Activated B cell treated with CpG ODN at 0.5 μM for 24 hours (primary cell): ENCODE data around the gene RASSF3. TPM values are rescaled to one million over a fixed set of nuclear protein-coding genes. Genes with fewer than 3 reads are reported as not detected.
A peak's percentile ranks its signal among the peaks of the same experiment; 100 is the strongest.
"Not testable (repeated sequence)": the region's sequence is repeated elsewhere in the genome, so short reads cannot be mapped to it uniquely, and the experiment has no call there.

Experiments used
- ATAC-seq: fragments of 200-7000 bp; cut with Tn5 transposase; one replicate; pipeline ENCODE4 v1.10.0; 2021; ENCODE audit warnings: low read depth, mild to moderate bottlenecking, moderate library complexity
- CTCF ChIA-PET: fragments of 350-600 bp; sonication (Branson Sonifier 250); formaldehyde crosslinking; loops from one replicate; lab custom pipeline; 2021; ENCODE audit warnings: antibody characterized with exemption; lab: Charles Lee
- POLR2A ChIA-PET: fragments of 350-600 bp; sonication (Branson Sonifier 250); formaldehyde crosslinking; loops from one replicate; lab custom pipeline; 2021; ENCODE audit warnings: antibody characterized with exemption; lab: Charles Lee
- DNase-seq: peaks from one replicate; pipeline ENCODE4 v3.0.0; 2022
- H3K27ac Mint-ChIP-seq: one replicate; pipeline ENCODE4 v1.8.0; 2020; ENCODE audit warnings: mixed read lengths
- H3K27me3 Mint-ChIP-seq: one replicate; pipeline ENCODE4 v1.8.0; 2021; ENCODE audit warnings: mixed read lengths
- H3K36me3 Mint-ChIP-seq: one replicate; pipeline ENCODE4 v1.8.0; 2021; ENCODE audit warnings: low read depth, mixed read lengths
- H3K4me1 Mint-ChIP-seq: one replicate; pipeline ENCODE4 v1.8.0; 2021; ENCODE audit warnings: mixed read lengths
- H3K4me3 Mint-ChIP-seq: one replicate; pipeline ENCODE4 v1.8.0; 2020; ENCODE audit warnings: mild to moderate bottlenecking, mixed read lengths
- H3K9me3 Mint-ChIP-seq: one replicate; pipeline ENCODE4 v1.8.0; 2020; ENCODE audit warnings: mixed read lengths
- intact Hi-C: fragments of 100-400 bp; cut with micrococcal nuclease; formaldehyde crosslinking; loops from one replicate; pipeline ENCODE4 v1.15.1; 2024
- total RNA-seq: library from RNA; stranded (reverse); gene quantifications from 2 replicates; pipeline ENCODE4 v1.2.3, GENCODE V29; 2022
- TF ChIP-seq, protein P1 (sequence below): fragments of 200-600 bp; IDR thresholded peaks from one replicate; pipeline ENCODE4 v1.8.0; 2022; ENCODE audit warnings: antibody characterized with exemption, mild to moderate bottlenecking

Gene RASSF3
- total RNA-seq, 1 donor from 2014 or later, result 95.7 TPM

DNA sequence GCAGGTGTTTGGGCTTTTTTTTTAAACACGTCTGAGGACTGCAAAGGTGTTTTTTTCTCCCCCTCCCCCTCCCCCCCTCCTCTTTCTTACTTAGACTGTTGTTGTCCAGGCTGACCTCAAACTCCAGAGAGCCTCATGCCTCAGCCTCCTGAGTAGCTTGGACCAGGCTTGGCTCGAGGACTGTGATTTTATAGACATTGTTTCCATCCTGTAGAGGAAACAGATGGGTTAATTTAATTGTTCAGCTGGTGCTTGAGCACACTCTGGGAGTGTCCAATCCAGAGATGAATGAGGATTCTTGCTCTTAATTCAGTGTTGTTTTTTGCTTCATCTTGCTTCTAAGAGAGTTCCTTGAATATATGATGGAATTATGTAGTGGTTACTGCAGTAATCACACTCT, 42.1 kb downstream of the RASSF3 start:
- peaks cover 72% of the 10 kb centered on the region for H3K4me1 Mint-ChIP-seq
- ChIA-PET POLR2A (no interaction called here), CTCF (no interaction called here)
- no peak overlapping the region for H3K27ac Mint-ChIP-seq
- DNase-seq (no peak), ATAC-seq (no peak)
- peaks cover 34% of the 10 kb centered on the region for H3K36me3 Mint-ChIP-seq
- TF ChIP-seq, protein P1, sequence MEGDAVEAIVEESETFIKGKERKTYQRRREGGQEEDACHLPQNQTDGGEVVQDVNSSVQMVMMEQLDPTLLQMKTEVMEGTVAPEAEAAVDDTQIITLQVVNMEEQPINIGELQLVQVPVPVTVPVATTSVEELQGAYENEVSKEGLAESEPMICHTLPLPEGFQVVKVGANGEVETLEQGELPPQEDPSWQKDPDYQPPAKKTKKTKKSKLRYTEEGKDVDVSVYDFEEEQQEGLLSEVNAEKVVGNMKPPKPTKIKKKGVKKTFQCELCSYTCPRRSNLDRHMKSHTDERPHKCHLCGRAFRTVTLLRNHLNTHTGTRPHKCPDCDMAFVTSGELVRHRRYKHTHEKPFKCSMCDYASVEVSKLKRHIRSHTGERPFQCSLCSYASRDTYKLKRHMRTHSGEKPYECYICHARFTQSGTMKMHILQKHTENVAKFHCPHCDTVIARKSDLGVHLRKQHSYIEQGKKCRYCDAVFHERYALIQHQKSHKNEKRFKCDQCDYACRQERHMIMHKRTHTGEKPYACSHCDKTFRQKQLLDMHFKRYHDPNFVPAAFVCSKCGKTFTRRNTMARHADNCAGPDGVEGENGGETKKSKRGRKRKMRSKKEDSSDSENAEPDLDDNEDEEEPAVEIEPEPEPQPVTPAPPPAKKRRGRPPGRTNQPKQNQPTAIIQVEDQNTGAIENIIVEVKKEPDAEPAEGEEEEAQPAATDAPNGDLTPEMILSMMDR, result no peak
- H3K4me3 Mint-ChIP-seq, result no peak overlapping the region
- no peaks in the 10 kb centered on the region for H3K27me3 Mint-ChIP-seq
- H3K9me3 Mint-ChIP-seq, result no peaks in the 10 kb centered on the region
- intact Hi-C loops, result loop anchor here (1.0 to 2.0 kb wide), 2 partner anchors 13 to 20 kb away; no protein-coding TSS in a partner anchor

DNA sequence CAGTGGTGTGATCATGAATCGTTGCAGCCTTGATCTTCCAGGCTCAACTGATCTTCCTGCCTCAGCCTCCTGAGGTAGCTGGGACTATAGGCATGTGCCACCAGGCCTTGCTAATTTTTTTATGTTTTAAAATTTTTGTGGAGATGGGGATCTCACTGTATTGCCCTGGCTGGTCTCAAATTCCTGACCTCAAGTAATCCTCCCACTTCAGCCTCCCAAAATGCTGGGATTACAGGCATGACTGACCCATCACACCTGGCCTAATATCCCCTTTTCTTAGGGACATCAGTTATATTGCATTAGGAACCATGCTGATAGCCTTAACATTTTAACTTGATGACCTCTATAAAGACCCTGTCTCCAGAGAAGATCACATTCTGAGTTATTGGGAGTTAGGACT, 42.8 kb downstream of the RASSF3 start:
- H3K27ac Mint-ChIP-seq, result peak overlapping the region; percentile 65
- peaks cover 38% of the 10 kb centered on the region for H3K36me3 Mint-ChIP-seq
- no peak for DNase-seq
- H3K4me3 Mint-ChIP-seq, result no peak overlapping the region
- POLR2A ChIA-PET, result no interaction called here
- no peaks in the 10 kb centered on the region for H3K9me3 Mint-ChIP-seq
- CTCF ChIA-PET, result no interaction called here
- peaks cover 74% of the 10 kb centered on the region for H3K4me1 Mint-ChIP-seq
- H3K27me3 Mint-ChIP-seq, result no peaks in the 10 kb centered on the region
- intact Hi-C loops, result loop anchor here (2.0 kb wide), 1 partner anchor 20 kb away; no protein-coding TSS in a partner anchor
- TF ChIP-seq, protein P1, result no peak
- ATAC-seq, result no peak

DNA sequence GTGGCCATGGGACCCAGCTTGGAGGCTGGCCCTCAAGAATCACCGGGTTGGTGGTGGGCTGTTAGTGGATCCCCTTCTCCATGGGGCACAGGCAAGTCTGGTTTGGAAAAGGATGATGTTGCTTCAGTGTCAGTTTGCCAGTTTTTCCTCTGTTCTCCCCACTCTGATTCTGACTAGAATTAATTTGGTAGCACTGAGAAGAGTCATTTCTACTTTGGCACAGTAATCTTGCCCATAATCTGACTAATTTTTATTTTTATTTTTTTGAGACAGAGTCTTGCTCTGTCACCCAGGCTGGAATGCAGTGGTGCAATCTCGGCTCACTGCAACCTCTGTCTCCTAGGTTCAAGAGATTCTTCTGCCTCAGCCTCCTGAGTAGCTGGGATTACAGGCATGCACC, 43.6 kb downstream of the RASSF3 start:
- not testable (repeated sequence) for H3K27ac Mint-ChIP-seq

DNA sequence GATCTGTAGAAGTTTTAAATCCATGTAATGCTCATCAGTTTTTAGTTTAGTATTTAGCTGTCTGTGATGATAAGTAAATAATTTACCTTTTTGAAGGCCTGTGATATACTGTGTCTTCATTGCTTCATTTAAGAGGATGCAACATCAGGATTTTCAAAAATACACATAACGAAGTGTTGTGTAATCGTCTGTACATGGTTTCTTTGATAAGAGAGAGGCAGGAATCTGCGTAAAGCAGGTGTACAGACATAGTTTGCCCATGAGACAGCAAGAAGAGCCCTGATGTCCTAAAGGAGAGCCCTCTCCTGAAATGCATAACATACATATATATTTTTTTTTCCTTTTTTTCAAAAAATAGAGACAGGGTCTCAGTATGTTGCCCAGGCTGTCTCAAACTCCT, 44.8 kb downstream of the RASSF3 start:
- TF ChIP-seq, protein P1, result no peak
- Mint-ChIP-seq H3K4me3 (no peak overlapping the region), H3K9me3 (no peaks in the 10 kb centered on the region), H3K36me3 (peaks cover 37% of the 10 kb centered on the region), H3K27ac (peak overlapping the region; percentile 71), H3K4me1 (peaks cover 75% of the 10 kb centered on the region), H3K27me3 (no peaks in the 10 kb centered on the region)
- CTCF ChIA-PET, result no interaction called here
- intact Hi-C loops, result no loop called here
- no peak for ATAC-seq
- POLR2A ChIA-PET, result interaction anchor here (0.6 kb wide), 2 partner anchors 16 to 42 kb away, joined by 3 to 6 read pairs; no protein-coding TSS in a partner anchor
- DNase-seq, result no peak

More for the DNA sequence above, 43.6 kb downstream of the RASSF3 start:
- intact Hi-C loops, result loop anchor here (2.0 kb wide), 1 partner anchor 21 kb away; no protein-coding TSS in a partner anchor
- DNase-seq, H3K4me3 Mint-ChIP-seq, CTCF ChIA-PET, ATAC-seq, H3K9me3 Mint-ChIP-seq, POLR2A ChIA-PET, H3K27me3 Mint-ChIP-seq: not testable (repeated sequence)
- H3K4me1 Mint-ChIP-seq, result peaks cover 78% of the 10 kb centered on the region
- H3K36me3 Mint-ChIP-seq, result peaks cover 45% of the 10 kb centered on the region

DNA sequence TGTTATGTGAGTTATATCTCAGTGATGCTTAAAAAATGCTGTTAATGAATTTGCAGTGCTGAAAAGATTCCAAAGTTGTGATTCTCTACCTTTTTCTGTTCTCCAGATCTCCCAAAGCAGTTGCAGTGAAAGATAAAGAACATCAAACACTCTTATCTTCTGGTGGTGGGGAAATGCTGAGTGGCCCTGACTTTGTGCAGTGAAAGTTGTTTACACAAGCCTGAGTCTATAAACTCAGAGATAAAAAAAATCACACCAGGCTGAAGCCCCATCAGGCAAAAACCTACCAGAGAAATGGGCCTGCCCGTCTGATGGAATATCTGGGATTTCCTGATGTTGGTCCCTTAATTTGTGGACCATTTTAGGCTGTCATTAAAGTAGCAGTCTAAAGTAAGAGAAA, 46.1 kb downstream of the RASSF3 start:
- ChIA-PET POLR2A (no interaction called here), CTCF (no interaction called here)
- no peak for DNase-seq
- ATAC-seq, result no peak
- Mint-ChIP-seq H3K9me3 (no peaks in the 10 kb centered on the region), H3K27ac (peak overlapping the region; percentile 65), H3K27me3 (no peaks in the 10 kb centered on the region), H3K4me1 (peaks cover 72% of the 10 kb centered on the region), H3K36me3 (peaks cover 37% of the 10 kb centered on the region), H3K4me3 (no peak overlapping the region)
- TF ChIP-seq, protein P1, result no peak
- intact Hi-C loops, result no loop called here
